Measurements from ENCODE around the gene GALNT14. TPM values are rescaled to one million over a fixed set of nuclear protein-coding genes. Genes with fewer than 3 reads are reported as not detected.
A peak's percentile ranks its signal among the peaks of the same experiment; 100 is the strongest.

GALNT14 gene
- total and polyA plus RNA-seq, 2 of the 8 experiments (the other 6 are each of a cell fraction or from before 2014, with no cell fraction given) = 13.0 to 13.7 TPM

DNA sequence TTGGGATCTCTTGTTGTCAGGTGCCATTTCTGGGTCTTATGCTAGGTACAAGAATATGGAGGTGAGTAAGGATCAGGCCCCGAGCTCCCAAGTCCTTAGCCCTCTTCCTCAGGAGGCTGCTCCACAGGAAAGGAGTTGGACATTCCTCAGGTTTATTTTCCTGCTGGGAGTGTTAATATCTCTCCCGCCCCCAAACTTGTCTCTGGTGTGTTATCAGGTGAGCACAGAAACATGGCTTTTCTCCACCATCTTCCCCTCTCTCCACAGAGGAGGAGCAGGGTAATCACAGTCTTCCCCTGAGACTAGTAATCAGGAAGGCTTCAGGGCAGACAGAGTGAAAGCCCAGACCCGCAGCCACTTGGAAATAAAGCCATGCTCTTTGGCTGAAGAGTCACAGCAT, 257.7 kb downstream of the GALNT14 start:
- Histone ChIP-seq H3K36me3 (ENCODE audit: control insufficient read depth in 2 of 4, insufficient read depth in 4 of 4, low read length in 3 of 4) (no peaks in the 10 kb centered on the region), H3K4me2 (ENCODE audit: insufficient read depth in 1 of 2, low read depth in 2 of 2, low read length in 2 of 2) (no peak overlapping the region), H3K4me3 (ENCODE audit: extremely low read depth in 1 of 4, insufficient read depth in 2 of 4, low read depth in 3 of 4, low read length in 4 of 4) (no peak overlapping the region), H4K20me1 (replicated peaks in 1 of 2; ENCODE audit: control insufficient read depth in 1 of 2, insufficient read depth in 2 of 2, low read length in 2 of 2) (no peaks in the 10 kb centered on the region), H3K14ac (ENCODE audit: insufficient read length) (no peak overlapping the region), H4K8ac (ENCODE audit: extremely low read depth, insufficient read depth, low read length) (no peak overlapping the region), H2AFZ (ENCODE audit: low read length) (0 out of 2 replicates have a peak overlapping the region, but pooled peaks have one; percentile 46), H3K23ac (ENCODE audit: insufficient read length) (no peak overlapping the region), H2BK20ac (ENCODE audit: low read length) (no peak overlapping the region), H3K18ac (ENCODE audit: extremely low read depth, low read length) (no peak overlapping the region), H4K5ac (ENCODE audit: insufficient read length, low read depth, low read length) (no peak overlapping the region), H3K9ac (replicated peaks in 1 of 4; ENCODE audit: extremely low read depth in 1 of 4, low read depth in 3 of 4, low read length in 3 of 4) (no peak overlapping the region), H2BK120ac (replicated peaks; ENCODE audit: low read depth, low read length) (no peak overlapping the region), H2AK5ac (ENCODE audit: low read depth, low read length) (no peak overlapping the region), H2BK15ac (ENCODE audit: low read length) (no peak overlapping the region), H3K79me1 (ENCODE audit: low read depth, low read length) (no peaks in the 10 kb centered on the region), H3K27ac (ENCODE audit: low read depth, low read length) (no peak overlapping the region), H3K79me2 (ENCODE audit: control insufficient read depth in 1 of 2, insufficient read depth in 2 of 2, low read length in 2 of 2) (no peaks in the 10 kb centered on the region), H3K23me2 (ENCODE audit: low read depth, low read length) (no peaks in the 10 kb centered on the region), H2BK5ac (ENCODE audit: low read depth, low read length) (no peak overlapping the region), H3K4me1 (replicated peaks in 1 of 4; ENCODE audit: control insufficient read depth in 3 of 4, insufficient read depth in 4 of 4, low read length in 3 of 4) (peaks cover 0 to 7% (median 6%) of the 10 kb centered on the region in 4 experiments; a peak in 5 of 7 replicates), H2BK12ac (ENCODE audit: low read depth, low read length) (no peak overlapping the region), H4K91ac (replicated peaks; ENCODE audit: insufficient read length, low read length) (no peak overlapping the region), H3K4ac (replicated peaks; ENCODE audit: insufficient read length, low read depth, low read length) (no peak overlapping the region), H3K9me3 (ENCODE audit: insufficient read depth in 2 of 2, low read depth in 1 of 2, low read length in 1 of 2) (0 out of 4 replicates have a peak, but pooled peaks cover 3 to 7% of the 10 kb centered on the region in 2 experiments), H3K27me3 (replicated peaks in 1 of 4; ENCODE audit: control insufficient read depth in 3 of 4, extremely low read depth in 1 of 4, insufficient read depth in 3 of 4, low read length in 3 of 4) (no peaks in the 10 kb centered on the region), H3K56ac (replicated peaks; ENCODE audit: insufficient read length, low read depth, low read length) (no peak overlapping the region)
- CTCF ChIA-PET (ENCODE audit: partially characterized antibody) = interaction anchor here (1.6 to 4.7 kb wide), 2 partner anchors 17 kb away, joined by 4 to 36 read pairs; no protein-coding TSS in a partner anchor
- FAIRE-seq = no peak
- WGBS, 2 experiments (ENCODE audit: extremely low coverage in 1 of 2, insufficient coverage in 1 of 2, insufficient read length in 1 of 2, insufficient replicate concordance in 2 of 2, low coverage in 1 of 2, low lambda C conversion rate in 2 of 2, missing lambda C conversion rate in 1 of 2) = 96% methylated on average over 3 of the region's 3 CpGs; no CpG with 5 or more reads in 1 of the 2 experiments
- POLR2A ChIA-PET (ENCODE audit: partially characterized antibody) = no interaction called here
- no peak for DNase-seq (ENCODE audit: low read depth in 1 of 2, low spot score in 2 of 2)
- TF ChIP-seq TAF7 (optimal IDR thresholded peaks at IDR 0.05; ENCODE audit: borderline replicate concordance, low read depth, low read length) (no peak), JUND (IDR thresholded peaks at IDR 0.05; ENCODE audit: low read length) (no peak), POLR2AphosphoS5 (IDR thresholded peaks at IDR 0.05; ENCODE audit: low read depth, low read length) (no peak), YY1 (IDR thresholded peaks at IDR 0.05; ENCODE audit: low read depth, low read length) (no peak), TBP (IDR thresholded peaks at IDR 0.05; ENCODE audit: low read depth, low read length) (no peak), SIX5 (IDR thresholded peaks at IDR 0.05; ENCODE audit: low read depth, low read length) (no peak), CBX8 (IDR thresholded peaks at IDR 0.05; ENCODE audit: borderline replicate concordance, low read depth, low read length) (no peak), EZH2 (IDR thresholded peaks at IDR 0.05; ENCODE audit: low read depth, low read length, severe bottlenecking) (no peak)
- TF ChIP-seq, protein P1, sequence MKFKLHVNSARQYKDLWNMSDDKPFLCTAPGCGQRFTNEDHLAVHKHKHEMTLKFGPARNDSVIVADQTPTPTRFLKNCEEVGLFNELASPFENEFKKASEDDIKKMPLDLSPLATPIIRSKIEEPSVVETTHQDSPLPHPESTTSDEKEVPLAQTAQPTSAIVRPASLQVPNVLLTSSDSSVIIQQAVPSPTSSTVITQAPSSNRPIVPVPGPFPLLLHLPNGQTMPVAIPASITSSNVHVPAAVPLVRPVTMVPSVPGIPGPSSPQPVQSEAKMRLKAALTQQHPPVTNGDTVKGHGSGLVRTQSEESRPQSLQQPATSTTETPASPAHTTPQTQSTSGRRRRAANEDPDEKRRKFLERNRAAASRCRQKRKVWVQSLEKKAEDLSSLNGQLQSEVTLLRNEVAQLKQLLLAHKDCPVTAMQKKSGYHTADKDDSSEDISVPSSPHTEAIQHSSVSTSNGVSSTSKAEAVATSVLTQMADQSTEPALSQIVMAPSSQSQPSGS (IDR thresholded peaks at IDR 0.05; ENCODE audit: low read length) = no peak

Measured in H1 (cell line).